ENCODE results near the gene GLUL.

The GLUL gene

GRCh38 chr1:182391362-182392049, at the start of gene GLUL:
TSS of gene GLUL (minus strand) at chr1:182391790. CDS start at chr1:182388737, 3,053 bp downstream.
- DNase-seq (ENCODE audit: low read depth), result peak; percentile 57

GRCh38 chr1:182438326-182438725, 46.7 kb upstream of the GLUL start:
- no peak for DNase-seq (ENCODE audit: low read depth)

GRCh38 chr1:182433580-182433979, 42.0 kb upstream of the GLUL start:
- DNase-seq (ENCODE audit: low read depth), result no peak

- no peak for DNase-seq (ENCODE audit: low read depth)
These were observed 39.7 kb upstream of the GLUL start for GRCh38 chr1:182431278-182431677.

- no peak for DNase-seq (ENCODE audit: low read depth)
These were observed 38.9 kb upstream of the GLUL start for GRCh38 chr1:182430263-182431068.

GRCh38 chr1:182428043-182428442, 36.5 kb upstream of the GLUL start:
- no peak for DNase-seq (ENCODE audit: low read depth)

GRCh38 chr1:182426442-182427430, 35.1 kb upstream of the GLUL start:
- no peak for DNase-seq (ENCODE audit: low read depth)

GRCh38 chr1:182415789-182416188, 24.2 kb upstream of the GLUL start:
- DNase-seq (ENCODE audit: low read depth), result no peak

GRCh38 chr1:182413969-182414368, 22.4 kb upstream of the GLUL start:
- no peak for DNase-seq (ENCODE audit: low read depth)

- DNase-seq (ENCODE audit: low read depth), result no peak
These were observed 21.9 kb upstream of the GLUL start for GRCh38 chr1:182413486-182413885.

GRCh38 chr1:182410620-182411273, 19.2 kb upstream of the GLUL start:
- DNase-seq (ENCODE audit: low read depth), result no peak

GRCh38 chr1:182410138-182410537, 18.5 kb upstream of the GLUL start:
- no peak for DNase-seq (ENCODE audit: low read depth)

- DNase-seq (ENCODE audit: low read depth), result no peak
These were observed 17.0 kb upstream of the GLUL start for GRCh38 chr1:182408435-182409075.

GRCh38 chr1:182407724-182408123, 16.1 kb upstream of the GLUL start:
- DNase-seq (ENCODE audit: low read depth), result no peak

GRCh38 chr1:182406012-182406411, 14.4 kb upstream of the GLUL start:
- no peak for DNase-seq (ENCODE audit: low read depth)

GRCh38 chr1:182405578-182405977, 14.0 kb upstream of the GLUL start:
- DNase-seq (ENCODE audit: low read depth), result no peak

- DNase-seq (ENCODE audit: low read depth), result no peak
These were observed 13.2 kb upstream of the GLUL start for GRCh38 chr1:182404781-182405180.

- no peak for DNase-seq (ENCODE audit: low read depth)
These were observed 9.0 kb upstream of the GLUL start, which contains the start of gene TEDDM1 for GRCh38 chr1:182400567-182400966. TSS of gene TEDDM1 (minus strand) at chr1:182400667. CDS start at chr1:182400485, 182 bp downstream.

- no peak for DNase-seq (ENCODE audit: low read depth)
These were observed 6.2 kb upstream of the GLUL start for GRCh38 chr1:182397653-182398393.

GRCh38 chr1:182395906-182396305, 4.3 kb upstream of the GLUL start:
- no peak for DNase-seq (ENCODE audit: low read depth)
